Mesenchymal stem cell (in vitro differentiated cells and primary cell): Measurements from ENCODE around the gene RPTOR.

ENCODE experiments used
- DNase-seq: peaks from one replicate; pipeline ENCODE4 v3.0.0-alpha.2; 2013
- H2AFZ ChIP-seq: one replicate; pipeline ENCODE4 v1.6.1; 2013; ENCODE audit warnings: low read depth, mild to moderate bottlenecking, control low read depth, inconsistent platforms, low read length, moderate library complexity
- H2AK5ac ChIP-seq: 2 replicates; pipeline ENCODE4 v1.6.1; 2013; ENCODE audit warnings: low read length, moderate library complexity, mild to moderate bottlenecking, inconsistent platforms; ENCODE audit not compliant: severe bottlenecking
- H2BK120ac ChIP-seq: one replicate; pipeline ENCODE4 v1.6.1; 2013; ENCODE audit warnings: low read depth, mild to moderate bottlenecking, inconsistent platforms, low read length, moderate library complexity
- H2BK12ac ChIP-seq, 2 experiments: one replicate each; pipeline ENCODE4 v1.6.1; 2013; ENCODE audit warnings: inconsistent platforms in 2 of 2, low read length in 2 of 2, mild to moderate bottlenecking in 2 of 2, moderate library complexity in 2 of 2, control low read depth in 1 of 2
- H2BK15ac ChIP-seq: one replicate; pipeline ENCODE4 v1.6.1; 2013; ENCODE audit warnings: mild to moderate bottlenecking, low read depth, inconsistent platforms; ENCODE audit not compliant: poor library complexity, severe bottlenecking
- H2BK5ac ChIP-seq: 2 replicates; pipeline ENCODE4 v1.6.1; 2013; ENCODE audit warnings: low read depth, mild to moderate bottlenecking, low read length, control low read depth, inconsistent platforms; ENCODE audit not compliant: poor library complexity, severe bottlenecking
- H3K14ac ChIP-seq, 2 experiments: one replicate each; pipeline ENCODE4 v1.6.1; 2013; ENCODE audit warnings: inconsistent platforms in 2 of 2, low read length in 2 of 2, control low read depth in 1 of 2, mild to moderate bottlenecking in 1 of 2, moderate library complexity in 1 of 2
- H3K18ac ChIP-seq, 2 experiments: one replicate each; pipeline ENCODE4 v1.6.1; 2013; ENCODE audit warnings: inconsistent platforms in 2 of 2, low read length in 2 of 2, control low read depth in 1 of 2, low read depth in 1 of 2, mild to moderate bottlenecking in 1 of 2
- H3K23ac ChIP-seq, 2 experiments: one replicate each; pipeline ENCODE4 v1.6.1; 2013; ENCODE audit warnings: inconsistent platforms in 2 of 2, low read length in 2 of 2, mild to moderate bottlenecking in 2 of 2, moderate library complexity in 2 of 2, control low read depth in 1 of 2
- H3K27ac ChIP-seq: 2 replicates; pipeline ENCODE4 v1.5.1; 2013; ENCODE audit warnings: mild to moderate bottlenecking, moderate library complexity, low read length, control low read depth, inconsistent platforms; ENCODE audit not compliant: poor library complexity, severe bottlenecking
- H3K27me3 ChIP-seq, 2 experiments: 2 replicates each; pipeline versions ENCODE4 v1.6.1 to v1.7.0; 2013; ENCODE audit warnings: low read length in 2 of 2, mild to moderate bottlenecking in 2 of 2, moderate library complexity in 2 of 2, control low read depth in 1 of 2, inconsistent platforms in 1 of 2; ENCODE audit not compliant: control insufficient read depth in 1 of 2, insufficient read depth in 1 of 2
- H3K36me3 ChIP-seq, 2 experiments: 2 replicates each; pipeline versions ENCODE4 v1.6.1 to v1.7.0; 2013; ENCODE audit warnings: low read length in 2 of 2, control low read depth in 1 of 2, inconsistent platforms in 1 of 2, low read depth in 1 of 2, mild to moderate bottlenecking in 1 of 2; ENCODE audit not compliant: insufficient read depth in 2 of 2, control insufficient read depth in 1 of 2
- H3K4ac ChIP-seq, 2 experiments: one replicate each; pipeline ENCODE4 v1.6.1; 2013; ENCODE audit warnings: inconsistent platforms in 2 of 2, low read length in 2 of 2, mild to moderate bottlenecking in 2 of 2, moderate library complexity in 2 of 2, control low read depth in 1 of 2, low read depth in 1 of 2
- H3K4me1 ChIP-seq: 2 replicates; pipeline ENCODE4 v1.6.1; 2013; ENCODE audit warnings: low read depth, low read length, control low read depth; ENCODE audit not compliant: control insufficient read depth, insufficient read depth
- H3K4me2 ChIP-seq: 2 replicates; pipeline ENCODE4 v1.6.1; 2013; ENCODE audit warnings: low read length, mild to moderate bottlenecking, inconsistent platforms; ENCODE audit not compliant: poor library complexity, severe bottlenecking
- H3K4me3 ChIP-seq, 2 experiments: 2 replicates each; pipeline versions ENCODE4 v1.5.1 to v1.7.0; 2013; ENCODE audit warnings: low read length in 2 of 2, mild to moderate bottlenecking in 2 of 2, control low read depth in 1 of 2, low read depth in 1 of 2; ENCODE audit not compliant: insufficient read depth in 1 of 2
- H3K79me1 ChIP-seq: replicated peaks from 2 replicates; pipeline ENCODE4 v1.6.1; 2013; ENCODE audit warnings: mild to moderate bottlenecking, control low read depth, low read length, inconsistent platforms; ENCODE audit not compliant: poor library complexity, severe bottlenecking
- H3K9ac ChIP-seq: 2 replicates; pipeline ENCODE4 v1.7.0; 2013; ENCODE audit warnings: mild to moderate bottlenecking, low read length, moderate library complexity
- H3K9me3 ChIP-seq: 2 replicates; pipeline ENCODE4 v1.7.0; 2013; ENCODE audit warnings: mild to moderate bottlenecking, low read length; ENCODE audit not compliant: control insufficient read depth
- H4K8ac ChIP-seq: one replicate; pipeline ENCODE4 v1.6.1; 2013; ENCODE audit warnings: inconsistent platforms, mild to moderate bottlenecking, low read length, moderate library complexity
- H4K91ac ChIP-seq: one replicate; pipeline ENCODE4 v1.6.1; 2013; ENCODE audit warnings: mild to moderate bottlenecking, low read length, inconsistent platforms
- WGBS: methylation state at CpG from one replicate; pipeline ENCODE4 v1.1.7; 2013; ENCODE audit warnings: mixed read lengths; 5-methylcytosine and 5-hydroxymethylcytosine counted together

RPTOR gene

GRCh38 chr17:80960037-80960796 is 415.6 kb downstream of the RPTOR start:
- Histone ChIP-seq H3K4me1 (peaks cover 5% of the 10 kb centered on the region), H2BK15ac (no peak overlapping the region), H2AFZ (no peak overlapping the region), H3K36me3 (peaks cover 4 to 57% of the 10 kb centered on the region in 2 experiments), H3K14ac (no peak overlapping the region), H4K8ac (no peak overlapping the region), H3K4ac (no peak overlapping the region), H2BK5ac (no peak overlapping the region), H2AK5ac (no peak overlapping the region), H3K27me3 (no peaks in the 10 kb centered on the region), H3K4me2 (no peak overlapping the region), H3K18ac (no peak overlapping the region), H3K23ac (no peak overlapping the region), H2BK12ac (no peak overlapping the region), H2BK120ac (no peak overlapping the region), H3K27ac (no peak overlapping the region), H3K4me3 (peak overlapping the region in 1 of 2 experiments; percentile 44), H4K91ac (no peak overlapping the region), H3K9ac (peak overlapping the region; percentile 58), H3K9me3 (no peaks in the 10 kb centered on the region), H3K79me1 (no peaks in the 10 kb centered on the region)
- DNase-seq = no peak
- WGBS = 96% methylated on average over 24 of the region's 24 CpGs

GRCh38 chr17:80960797-80961452 is 416.3 kb downstream of the RPTOR start:
- no peak overlapping the region for H2BK12ac ChIP-seq
- peaks cover 8 to 64% of the 10 kb centered on the region in 2 experiments for H3K36me3 ChIP-seq
- H3K9me3 ChIP-seq = no peaks in the 10 kb centered on the region
- no peak overlapping the region for H3K18ac ChIP-seq
- no peak for DNase-seq
- no peak overlapping the region for H4K8ac ChIP-seq
- H3K27me3 ChIP-seq = no peaks in the 10 kb centered on the region
- H3K14ac ChIP-seq = no peak overlapping the region
- no peak overlapping the region for H2AFZ ChIP-seq
- H3K4me3 ChIP-seq = no peak overlapping the region
- 95% methylated on average over 31 of the region's 31 CpGs for WGBS
- H2BK15ac ChIP-seq = no peak overlapping the region
- no peak overlapping the region for H3K23ac ChIP-seq
- H3K27ac ChIP-seq = no peak overlapping the region
- no peak overlapping the region for H2BK5ac ChIP-seq
- no peak overlapping the region for H4K91ac ChIP-seq
- peaks cover 5% of the 10 kb centered on the region for H3K4me1 ChIP-seq
- no peaks in the 10 kb centered on the region for H3K79me1 ChIP-seq
- no peak overlapping the region for H2AK5ac ChIP-seq
- H3K4ac ChIP-seq = no peak overlapping the region
- H3K4me2 ChIP-seq = no peak overlapping the region
- H3K9ac ChIP-seq = no peak overlapping the region
- H2BK120ac ChIP-seq = no peak overlapping the region

- Histone ChIP-seq H3K14ac (no peak overlapping the region), H2BK12ac (no peak overlapping the region), H3K79me1 (no peaks in the 10 kb centered on the region), H3K4ac (no peak overlapping the region), H4K91ac (no peak overlapping the region), H3K9me3 (no peaks in the 10 kb centered on the region), H3K23ac (no peak overlapping the region), H2BK5ac (no peak overlapping the region), H3K27me3 (no peaks in the 10 kb centered on the region), H2AK5ac (no peak overlapping the region), H2AFZ (no peak overlapping the region), H3K4me3 (no peak overlapping the region), H3K4me2 (no peak overlapping the region), H3K9ac (no peak overlapping the region), H3K18ac (no peak overlapping the region), H2BK15ac (no peak overlapping the region), H3K27ac (no peak overlapping the region), H3K36me3 (peaks cover 8 to 65% of the 10 kb centered on the region in 2 experiments), H2BK120ac (no peak overlapping the region), H3K4me1 (peaks cover 5% of the 10 kb centered on the region), H4K8ac (no peak overlapping the region)
- WGBS = 93% methylated on average over 21 of the region's 21 CpGs
- DNase-seq = no peak
These were observed 417.1 kb downstream of the RPTOR start for GRCh38 chr17:80961541-80962330.
